ENCODE measurements around the gene PRICKLE1.

DNA sequence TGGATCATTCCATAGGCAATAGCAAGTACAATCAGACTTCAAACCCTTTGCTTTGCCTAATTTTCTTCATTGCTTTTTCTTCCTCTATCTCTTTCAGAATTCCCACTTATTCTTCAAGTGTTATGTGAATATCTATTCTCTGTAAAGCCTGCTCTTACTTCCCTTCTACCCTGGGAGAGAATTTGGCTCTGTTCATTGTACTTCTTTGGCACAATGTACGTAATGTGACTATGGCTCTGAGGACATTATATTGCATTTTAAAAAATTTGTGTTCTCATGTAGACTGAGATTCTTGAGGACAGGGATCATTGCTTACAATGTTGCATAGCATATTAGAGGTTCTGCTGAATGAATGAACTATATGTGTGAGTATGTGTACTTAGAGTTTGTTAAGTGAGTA lies 16.9 kb upstream of the PRICKLE1 start:
- TF ChIP-seq, protein P1, sequence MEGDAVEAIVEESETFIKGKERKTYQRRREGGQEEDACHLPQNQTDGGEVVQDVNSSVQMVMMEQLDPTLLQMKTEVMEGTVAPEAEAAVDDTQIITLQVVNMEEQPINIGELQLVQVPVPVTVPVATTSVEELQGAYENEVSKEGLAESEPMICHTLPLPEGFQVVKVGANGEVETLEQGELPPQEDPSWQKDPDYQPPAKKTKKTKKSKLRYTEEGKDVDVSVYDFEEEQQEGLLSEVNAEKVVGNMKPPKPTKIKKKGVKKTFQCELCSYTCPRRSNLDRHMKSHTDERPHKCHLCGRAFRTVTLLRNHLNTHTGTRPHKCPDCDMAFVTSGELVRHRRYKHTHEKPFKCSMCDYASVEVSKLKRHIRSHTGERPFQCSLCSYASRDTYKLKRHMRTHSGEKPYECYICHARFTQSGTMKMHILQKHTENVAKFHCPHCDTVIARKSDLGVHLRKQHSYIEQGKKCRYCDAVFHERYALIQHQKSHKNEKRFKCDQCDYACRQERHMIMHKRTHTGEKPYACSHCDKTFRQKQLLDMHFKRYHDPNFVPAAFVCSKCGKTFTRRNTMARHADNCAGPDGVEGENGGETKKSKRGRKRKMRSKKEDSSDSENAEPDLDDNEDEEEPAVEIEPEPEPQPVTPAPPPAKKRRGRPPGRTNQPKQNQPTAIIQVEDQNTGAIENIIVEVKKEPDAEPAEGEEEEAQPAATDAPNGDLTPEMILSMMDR (IDR thresholded peaks at IDR 0.05): no peak
- no peak for TF ChIP-seq POLR2A (IDR thresholded peaks at IDR 0.05)

All from testis (tissue), 2 donors.